CD4-positive, alpha-beta T cell (primary cell): ENCODE data around the gene KIRREL2. TPM values are rescaled to one million over a fixed set of nuclear protein-coding genes. Genes with fewer than 3 reads are reported as not detected.

Experiments used
- ATAC-seq: fragments of 200-7000 bp; cut with Tn5 transposase; one replicate; pipeline ENCODE4 v1.10.0; 2022; ENCODE audit warnings: mild to moderate bottlenecking; ENCODE audit not compliant: poor library complexity
- CTCF ChIA-PET: fragments of 350-600 bp; sonication (Branson Sonifier 250); formaldehyde crosslinking; loops from one replicate; lab custom pipeline; 2021; ENCODE audit warnings: antibody characterized with exemption, inconsistent platforms; lab: Charles Lee
- POLR2A ChIA-PET: fragments of 350-600 bp; sonication (Branson Sonifier 250); formaldehyde crosslinking; loops from one replicate; lab custom pipeline; 2021; ENCODE audit warnings: antibody characterized with exemption, inconsistent platforms; lab: Charles Lee
- DNase-seq, 14 experiments: peaks; one replicate each; pipeline ENCODE4 v3.0.0-alpha.2; 2013 to 2020; ENCODE audit warnings: mixed read lengths in 2 of 14
- H3K27ac ChIP-seq, 2 donors: one replicate each; pipeline versions ENCODE4 v1.5.1 to v1.7.0; 2013; ENCODE audit warnings: low read length in 2 of 2, low read depth in 1 of 2, mild to moderate bottlenecking in 1 of 2
- H3K27me3 ChIP-seq, 2 experiments: 1 replicate in 1 of 2; 2 replicates in 1 of 2; pipeline versions ENCODE4 v1.6.1 to v1.7.0; 2013; ENCODE audit warnings: low read length in 2 of 2, control low read depth in 1 of 2, mild to moderate bottlenecking in 1 of 2, moderate library complexity in 1 of 2; ENCODE audit not compliant: insufficient read depth in 2 of 2, control insufficient read depth in 1 of 2
- H3K36me3 ChIP-seq: one replicate; pipeline ENCODE4 v1.6.1; 2013; ENCODE audit warnings: low read length, control low read depth; ENCODE audit not compliant: insufficient read depth
- H3K4me1 ChIP-seq: one replicate; pipeline ENCODE4 v1.6.1; 2013; ENCODE audit warnings: low read length, control low read depth; ENCODE audit not compliant: insufficient read depth
- H3K4me3 ChIP-seq: one replicate; pipeline ENCODE4 v1.5.1; 2013; ENCODE audit warnings: mild to moderate bottlenecking, low read length, moderate library complexity
- H3K9me3 ChIP-seq, 2 experiments: 1 replicate in 1 of 2; 2 replicates in 1 of 2; pipeline versions ENCODE4 v1.6.1 to v1.7.0; 2013; ENCODE audit warnings: low read length in 2 of 2, mild to moderate bottlenecking in 2 of 2, control low read depth in 1 of 2, moderate library complexity in 1 of 2; ENCODE audit not compliant: control insufficient read depth in 1 of 2, insufficient read depth in 1 of 2
- H3K27ac Mint-ChIP-seq: one replicate; pipeline ENCODE4 v1.8.0; 2020; ENCODE audit warnings: mixed read lengths
- H3K27me3 Mint-ChIP-seq: one replicate; pipeline ENCODE4 v1.8.0; 2021; ENCODE audit warnings: mixed read lengths
- H3K36me3 Mint-ChIP-seq: one replicate; pipeline ENCODE4 v1.8.0; 2021; ENCODE audit warnings: low read depth, mixed read lengths
- H3K4me1 Mint-ChIP-seq: one replicate; pipeline ENCODE4 v1.8.0; 2021; ENCODE audit warnings: low read depth, mixed read lengths
- H3K4me3 Mint-ChIP-seq: one replicate; pipeline ENCODE4 v1.8.0; 2020; ENCODE audit warnings: mild to moderate bottlenecking, mixed read lengths
- H3K9me3 Mint-ChIP-seq: one replicate; pipeline ENCODE4 v1.8.0; 2020; ENCODE audit warnings: mixed read lengths
- CTCF ChIP-seq: fragments of 200-600 bp; IDR thresholded peaks from one replicate; pipeline ENCODE4 v1.8.0; 2022; ENCODE audit warnings: antibody characterized with exemption, mild to moderate bottlenecking
- intact Hi-C, 2 experiments: fragments of 100-400 bp; cut with DNase I in 1 of 2; cut with micrococcal nuclease in 1 of 2; formaldehyde crosslinking; loops; one replicate each; pipeline versions ENCODE4 v1.15.1 to v1.9.0; 2023 to 2025; cut with DNase I, micrococcal nuclease
- total RNA-seq, 174 experiments: library from RNA in 2 of 174; stranded (reverse) in 2 of 174; gene quantifications; one replicate each; pipeline ENCODE4 v1.2.3 and lab custom pipeline; 2021 to 2026

The KIRREL2 gene
- total RNA-seq, 2 experiments from 2014 or later = 0.14 TPM; not detected in 1

- Mint-ChIP-seq H3K4me1 (peaks cover 19% of the 10 kb centered on the region), H3K9me3 (peaks cover 7% of the 10 kb centered on the region), H3K36me3 (no peaks in the 10 kb centered on the region), H3K27me3 (peaks cover 61% of the 10 kb centered on the region), H3K4me3 (no peak overlapping the region), H3K27ac (no peak overlapping the region)
- H3K27me3 ChIP-seq = peaks cover 46 to 60% of the 10 kb centered on the region in 2 experiments
- CTCF ChIA-PET = no interaction called here
- DNase-seq = no peak
- TF ChIP-seq CTCF = no peak
- H3K27ac ChIP-seq = no peak overlapping the region
- no peak overlapping the region for H3K4me3 ChIP-seq
- POLR2A ChIA-PET = no interaction called here
- H3K9me3 ChIP-seq = peaks cover 7 to 63% of the 10 kb centered on the region in 2 experiments
- ATAC-seq = no peak
- intact Hi-C loops = no loop called here
- H3K36me3 ChIP-seq = no peaks in the 10 kb centered on the region
- H3K4me1 ChIP-seq = peaks cover 22% of the 10 kb centered on the region
These were observed 13.9 kb upstream of the KIRREL2 start for GRCh38 chr19:35842666-35843272.

GRCh38 chr19:35843676-35844481 is 12.8 kb upstream of the KIRREL2 start:
- Histone ChIP-seq H3K4me1 (peaks cover 22% of the 10 kb centered on the region), H3K4me3 (no peak overlapping the region), H3K36me3 (no peaks in the 10 kb centered on the region), H3K27me3 (peaks cover 53 to 71% of the 10 kb centered on the region in 2 experiments), H3K27ac (no peak overlapping the region), H3K9me3 (peaks cover 6 to 57% of the 10 kb centered on the region in 2 experiments)
- H3K36me3 Mint-ChIP-seq = no peaks in the 10 kb centered on the region
- ChIA-PET CTCF (no interaction called here), POLR2A (no interaction called here)
- intact Hi-C loops = no loop called here
- peaks cover 70% of the 10 kb centered on the region for H3K27me3 Mint-ChIP-seq
- peaks cover 19% of the 10 kb centered on the region for H3K4me1 Mint-ChIP-seq
- DNase-seq (peak in 1 of 14 experiments; percentile 41), ATAC-seq (no peak)
- H3K9me3 Mint-ChIP-seq = peaks cover 6% of the 10 kb centered on the region
- no peak for TF ChIP-seq CTCF
- no peak overlapping the region for H3K4me3 Mint-ChIP-seq
- H3K27ac Mint-ChIP-seq = no peak overlapping the region

GRCh38 chr19:35844482-35845214 is 12.1 kb upstream of the KIRREL2 start:
- ATAC-seq = no peak
- peaks cover 4% of the 10 kb centered on the region for H3K9me3 Mint-ChIP-seq
- intact Hi-C loops = no loop called here
- H3K4me3 Mint-ChIP-seq = peak overlapping the region; percentile 85
- Histone ChIP-seq H3K27me3 (peaks cover 53 to 73% of the 10 kb centered on the region in 2 experiments), H3K36me3 (no peaks in the 10 kb centered on the region), H3K4me3 (no peak overlapping the region), H3K4me1 (peaks cover 22% of the 10 kb centered on the region), H3K27ac (no peak overlapping the region), H3K9me3 (peaks cover 0 to 54% of the 10 kb centered on the region in 2 experiments)
- no peak for DNase-seq
- H3K36me3 Mint-ChIP-seq = no peaks in the 10 kb centered on the region
- peaks cover 19% of the 10 kb centered on the region for H3K4me1 Mint-ChIP-seq
- no peak for TF ChIP-seq CTCF
- CTCF ChIA-PET = no interaction called here
- POLR2A ChIA-PET = no interaction called here
- H3K27me3 Mint-ChIP-seq = peaks cover 75% of the 10 kb centered on the region
- no peak overlapping the region for H3K27ac Mint-ChIP-seq
